Subcutaneous adipose tissue (tissue), 4 donors: Measurements from ENCODE around the gene ABTB2. TPM values are rescaled to one million over a fixed set of nuclear protein-coding genes. Genes with fewer than 3 reads are reported as not detected.

ENCODE experiments used
- CTCF ChIP-seq: fragments of 450-650 bp; IDR thresholded peaks from one replicate; pipeline ENCODE4 v1.5.1; 2016; ENCODE audit warnings: low read depth, mild to moderate bottlenecking, control low read depth, antibody characterized with exemption, moderate library complexity
- total RNA-seq, 4 donors: library from RNA; depleted of rRNA; stranded (reverse); fragments of >200 nt; gene quantifications; one replicate each; pipeline ENCODE4 v1.1.0, GENCODE V29; 2016

The ABTB2 gene
- total RNA-seq, 4 donors from 2014 or later, result 0.88 to 1.9 (median 1.0) TPM

- no peak for TF ChIP-seq CTCF
Observed at GRCh38 chr11:34256150-34256549, 101.7 kb downstream of the ABTB2 start.

- no peak for TF ChIP-seq CTCF
Observed at GRCh38 chr11:34255101-34255500, 102.7 kb downstream of the ABTB2 start.

- no peak for TF ChIP-seq CTCF
Observed at GRCh38 chr11:34254011-34254410, 103.8 kb downstream of the ABTB2 start.

- no peak for TF ChIP-seq CTCF
Observed at GRCh38 chr11:34252651-34253050, 105.2 kb downstream of the ABTB2 start.

- TF ChIP-seq CTCF, result no peak
Observed at GRCh38 chr11:34252015-34252414, 105.8 kb downstream of the ABTB2 start.

- TF ChIP-seq CTCF, result no peak
Observed at GRCh38 chr11:34251589-34251980, 106.2 kb downstream of the ABTB2 start.

GRCh38 chr11:34250732-34251588 lies 106.8 kb downstream of the ABTB2 start:
- no peak for TF ChIP-seq CTCF
